GM10266 (cell line): ENCODE data around the gene LRP2.

Experiments used
- DNase-seq: peaks from one replicate; pipeline ENCODE4 v3.0.0; 2012; ENCODE audit errors: extremely low spot score
- TF ChIP-seq, protein P1 (sequence below): IDR thresholded peaks from 2 replicates; pipeline ENCODE4 v1.5.1; 2012; ENCODE audit warnings: mild to moderate bottlenecking, low read depth; ENCODE audit not compliant: control insufficient read depth, insufficient read depth; ENCODE audit errors: missing control alignments

Gene LRP2

DNA sequence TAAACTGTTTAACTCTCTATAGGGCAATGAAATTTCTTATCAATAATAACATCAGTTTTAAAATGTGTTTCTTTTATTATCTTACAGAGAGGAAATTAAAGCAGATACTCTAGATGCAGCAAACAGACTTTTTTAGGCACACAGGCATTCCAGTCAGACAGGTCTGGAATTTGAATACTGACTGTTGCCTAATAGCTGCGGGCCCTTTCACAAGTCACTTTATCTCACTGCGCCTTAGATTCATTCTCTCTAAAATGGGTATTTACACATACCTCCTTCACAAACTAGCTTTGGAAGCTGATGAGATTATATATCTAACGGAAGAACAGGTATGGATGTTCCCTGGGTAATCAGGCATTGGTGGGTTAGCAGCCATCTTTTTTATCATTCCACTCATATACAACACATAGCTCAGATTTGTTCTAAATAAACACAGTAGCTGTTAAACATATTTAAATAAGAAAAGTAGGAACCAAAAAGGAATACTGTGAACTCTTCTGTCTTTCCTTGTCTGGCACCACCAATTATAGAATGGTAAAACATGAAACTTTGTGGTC, 104.2 kb downstream of the LRP2 start:
- TF ChIP-seq, protein P1, sequence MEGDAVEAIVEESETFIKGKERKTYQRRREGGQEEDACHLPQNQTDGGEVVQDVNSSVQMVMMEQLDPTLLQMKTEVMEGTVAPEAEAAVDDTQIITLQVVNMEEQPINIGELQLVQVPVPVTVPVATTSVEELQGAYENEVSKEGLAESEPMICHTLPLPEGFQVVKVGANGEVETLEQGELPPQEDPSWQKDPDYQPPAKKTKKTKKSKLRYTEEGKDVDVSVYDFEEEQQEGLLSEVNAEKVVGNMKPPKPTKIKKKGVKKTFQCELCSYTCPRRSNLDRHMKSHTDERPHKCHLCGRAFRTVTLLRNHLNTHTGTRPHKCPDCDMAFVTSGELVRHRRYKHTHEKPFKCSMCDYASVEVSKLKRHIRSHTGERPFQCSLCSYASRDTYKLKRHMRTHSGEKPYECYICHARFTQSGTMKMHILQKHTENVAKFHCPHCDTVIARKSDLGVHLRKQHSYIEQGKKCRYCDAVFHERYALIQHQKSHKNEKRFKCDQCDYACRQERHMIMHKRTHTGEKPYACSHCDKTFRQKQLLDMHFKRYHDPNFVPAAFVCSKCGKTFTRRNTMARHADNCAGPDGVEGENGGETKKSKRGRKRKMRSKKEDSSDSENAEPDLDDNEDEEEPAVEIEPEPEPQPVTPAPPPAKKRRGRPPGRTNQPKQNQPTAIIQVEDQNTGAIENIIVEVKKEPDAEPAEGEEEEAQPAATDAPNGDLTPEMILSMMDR, result no peak
- DNase-seq, result no peak

DNA sequence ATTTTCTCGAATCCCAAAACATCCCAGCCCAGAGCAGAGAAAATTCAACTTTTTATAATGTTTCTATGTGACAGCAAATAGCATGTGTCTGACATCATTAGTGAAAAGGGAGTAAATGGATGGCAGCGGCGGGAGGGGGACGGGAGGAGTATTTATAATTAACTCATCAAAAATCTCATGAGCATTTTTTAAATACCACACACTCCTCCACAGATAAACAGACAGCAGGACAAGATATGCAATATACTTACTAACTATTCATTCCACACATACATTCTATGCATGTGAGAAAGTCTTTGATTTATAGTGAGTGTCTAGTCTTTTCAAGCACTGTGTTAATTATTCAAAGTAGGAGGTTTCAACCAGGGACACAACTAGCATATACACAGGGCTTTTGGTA, 107.6 kb downstream of the LRP2 start:
- DNase-seq, result no peak
- TF ChIP-seq, protein P1, result no peak

DNA sequence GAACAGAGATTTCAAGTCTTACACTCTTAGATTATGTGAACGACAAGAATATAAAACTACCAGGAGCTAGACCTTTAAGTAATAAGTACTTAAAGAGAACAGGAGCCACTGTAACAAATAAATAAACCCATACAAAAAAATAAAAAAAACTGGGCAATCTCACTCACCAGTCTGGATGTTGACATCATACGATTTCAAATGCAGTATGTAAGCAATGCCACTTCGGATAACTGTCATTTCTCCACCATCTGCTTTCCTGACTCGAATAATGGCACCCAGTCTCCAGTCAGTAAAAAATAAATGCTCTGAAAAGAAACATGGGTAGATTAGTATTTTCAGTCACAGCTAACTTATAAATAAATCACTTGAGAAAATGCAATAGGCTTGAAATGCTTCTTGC, 115.1 kb downstream of the LRP2 start:
- TF ChIP-seq, protein P1, result no peak
- DNase-seq, result no peak

DNA sequence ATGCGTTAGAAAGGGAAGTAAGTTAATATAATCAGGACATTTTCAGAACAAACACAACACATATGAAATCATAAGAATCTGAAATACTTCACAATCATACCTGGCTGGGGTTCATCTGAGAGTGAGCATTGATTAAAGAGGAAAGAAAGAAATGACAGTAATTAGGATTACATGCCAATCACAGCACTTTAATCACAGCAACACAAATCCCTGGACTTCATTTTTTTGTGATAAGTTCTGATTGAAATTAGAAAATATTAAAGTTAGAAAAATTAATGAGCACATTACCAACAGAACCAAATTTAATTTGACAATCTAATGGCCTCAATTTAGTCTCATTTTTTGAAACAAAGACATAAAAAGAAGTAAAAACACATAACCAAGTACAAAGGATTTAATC, 121.9 kb downstream of the LRP2 start:
- DNase-seq, result no peak
- TF ChIP-seq, protein P1, result no peak

DNA sequence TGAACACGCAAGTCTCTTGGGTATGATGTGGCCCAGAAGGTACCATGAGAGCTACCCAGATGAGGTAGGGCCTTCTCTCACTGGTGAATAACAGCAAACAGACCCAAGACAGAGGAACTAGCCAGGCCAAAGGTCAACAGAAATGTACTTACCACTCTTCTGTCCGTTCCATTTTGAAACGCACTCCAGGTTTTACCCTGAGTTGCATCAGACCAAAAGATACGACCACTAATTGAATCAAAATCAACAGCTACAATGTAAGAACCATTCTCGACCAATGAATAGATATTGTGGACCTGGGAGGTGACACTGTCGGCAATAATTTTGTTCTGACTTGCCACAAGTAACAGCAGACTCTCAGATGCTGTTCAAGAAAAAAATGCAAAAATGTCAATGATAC, 124.4 kb downstream of the LRP2 start:
- DNase-seq, result no peak
- TF ChIP-seq, protein P1, result no peak

DNA sequence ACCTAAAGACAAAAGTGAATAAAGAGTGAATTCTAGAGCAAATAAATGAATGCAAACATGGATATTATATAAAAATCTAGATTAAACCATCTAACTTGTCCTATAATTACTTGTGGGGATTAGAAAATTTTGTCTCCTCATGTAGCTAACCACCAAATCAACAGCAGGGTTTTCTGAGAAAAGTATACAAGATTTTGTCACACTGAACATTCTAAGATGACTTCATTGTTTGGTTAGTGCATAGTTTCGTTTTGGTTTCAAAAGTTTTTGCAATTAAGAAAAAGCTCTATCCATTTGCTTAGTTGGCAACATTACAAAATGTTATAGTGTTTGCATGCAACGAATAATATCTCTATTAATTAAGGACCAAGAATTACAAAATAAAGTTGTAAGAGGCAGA, 125.0 kb downstream of the LRP2 start:
- TF ChIP-seq, protein P1, result no peak
- no peak for DNase-seq

DNA sequence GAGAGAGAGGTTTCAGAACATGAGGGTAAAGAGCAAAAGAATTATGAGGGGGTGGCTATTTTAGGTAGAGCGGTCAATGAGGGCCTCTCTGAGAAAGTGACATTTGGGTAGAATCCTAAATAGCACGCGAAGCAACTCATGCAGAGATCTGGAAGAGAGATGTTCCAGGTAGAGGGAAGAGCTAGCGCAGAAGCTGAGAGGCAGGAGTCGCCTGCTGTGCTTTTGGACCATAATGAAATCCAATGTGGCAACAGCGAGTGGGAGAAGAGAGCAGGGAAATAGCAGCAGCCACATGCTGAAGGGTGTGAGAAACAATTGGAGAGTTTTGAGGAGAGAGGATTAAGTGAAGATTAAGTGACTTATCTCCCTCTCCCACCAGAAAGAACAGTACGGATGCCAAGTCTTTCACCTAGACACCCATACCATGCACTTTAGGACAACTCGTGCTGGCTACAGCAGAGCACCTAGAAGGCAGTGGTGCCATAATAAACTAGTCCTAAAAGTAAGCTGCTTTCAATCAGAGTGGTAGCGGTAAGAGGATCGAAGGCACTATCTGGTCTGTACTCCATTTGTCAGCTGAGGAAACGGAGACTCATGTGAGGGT, 129.7 kb downstream of the LRP2 start:
- TF ChIP-seq, protein P1, result no peak
- DNase-seq, result no peak
